ENCODE results near the gene TBX5. TPM values are rescaled to one million over a fixed set of nuclear protein-coding genes. Genes with fewer than 3 reads are reported as not detected.

TBX5 gene
- total and polyA plus RNA-seq, 2 donors from 2014 or later = not detected

GRCh38 chr12:114396153-114396868, 9.6 kb downstream of the TBX5 start:
- Histone ChIP-seq H3K27me3 (ENCODE audit: control insufficient read depth, insufficient read depth, low read length) (peaks cover 85% of the 10 kb centered on the region), H3K27ac (ENCODE audit: low read depth in 2 of 2, low read length in 2 of 2) (no peak overlapping the region), H3K36me3 (ENCODE audit: control insufficient read depth in 2 of 3, insufficient read depth in 3 of 3, low read length in 3 of 3) (no peaks in the 10 kb centered on the region), H3K9me3 (ENCODE audit: control insufficient read depth in 2 of 3, insufficient read depth in 1 of 3, low read length in 3 of 3) (no peaks in the 10 kb centered on the region), H3K4me3 (ENCODE audit: low read length in 3 of 3) (no peak overlapping the region), H3K4me1 (ENCODE audit: control insufficient read depth in 2 of 3, insufficient read depth in 2 of 3, low read depth in 1 of 3, low read length in 3 of 3) (no peaks in the 10 kb centered on the region), H3K9ac (ENCODE audit: low read length in 3 of 3) (no peak overlapping the region)
- no peak for TF ChIP-seq CTCF (IDR thresholded peaks at IDR 0.05; ENCODE audit: borderline replicate concordance, extremely low read depth, insufficient read depth)
- FAIRE-seq (no peak), DNase-seq (no peak)
- intact Hi-C loops (cut with DNase I) = no loop called here

- Histone ChIP-seq H3K4me3 (ENCODE audit: low read length in 3 of 3) (no peak overlapping the region), H3K36me3 (ENCODE audit: control insufficient read depth in 2 of 3, insufficient read depth in 3 of 3, low read length in 3 of 3) (no peaks in the 10 kb centered on the region), H3K9ac (ENCODE audit: low read length in 3 of 3) (no peak overlapping the region), H3K27ac (ENCODE audit: low read depth in 2 of 2, low read length in 2 of 2) (no peak overlapping the region), H3K9me3 (ENCODE audit: control insufficient read depth in 2 of 3, insufficient read depth in 1 of 3, low read length in 3 of 3) (no peaks in the 10 kb centered on the region), H3K27me3 (ENCODE audit: control insufficient read depth, insufficient read depth, low read length) (peaks cover 82% of the 10 kb centered on the region), H3K4me1 (ENCODE audit: control insufficient read depth in 2 of 3, insufficient read depth in 2 of 3, low read depth in 1 of 3, low read length in 3 of 3) (no peaks in the 10 kb centered on the region)
- no peak for TF ChIP-seq CTCF (IDR thresholded peaks at IDR 0.05; ENCODE audit: borderline replicate concordance, extremely low read depth, insufficient read depth)
- intact Hi-C loops (cut with DNase I) = no loop called here
- FAIRE-seq = no peak
- no peak for DNase-seq
Observed at GRCh38 chr12:114395755-114396152, 10.2 kb downstream of the TBX5 start.

- Histone ChIP-seq H3K9me3 (ENCODE audit: control insufficient read depth in 2 of 3, insufficient read depth in 1 of 3, low read length in 3 of 3) (no peaks in the 10 kb centered on the region), H3K4me1 (ENCODE audit: control insufficient read depth in 2 of 3, insufficient read depth in 2 of 3, low read depth in 1 of 3, low read length in 3 of 3) (no peaks in the 10 kb centered on the region), H3K36me3 (ENCODE audit: control insufficient read depth in 2 of 3, insufficient read depth in 3 of 3, low read length in 3 of 3) (no peaks in the 10 kb centered on the region), H3K9ac (ENCODE audit: low read length in 3 of 3) (no peak overlapping the region), H3K4me3 (ENCODE audit: low read length in 3 of 3) (no peak overlapping the region), H3K27me3 (ENCODE audit: control insufficient read depth, insufficient read depth, low read length) (peaks cover 78% of the 10 kb centered on the region), H3K27ac (ENCODE audit: low read depth in 2 of 2, low read length in 2 of 2) (no peak overlapping the region)
- intact Hi-C loops (cut with DNase I) = no loop called here
- TF ChIP-seq CTCF (IDR thresholded peaks at IDR 0.05; ENCODE audit: borderline replicate concordance, extremely low read depth, insufficient read depth) = no peak
- DNase-seq = no peak
- no peak for FAIRE-seq
Observed at GRCh38 chr12:114395233-114395632, 10.7 kb downstream of the TBX5 start.

- no peaks in the 10 kb centered on the region for H3K4me1 ChIP-seq (ENCODE audit: control insufficient read depth in 2 of 3, insufficient read depth in 2 of 3, low read depth in 1 of 3, low read length in 3 of 3)
- H3K9me3 ChIP-seq (ENCODE audit: control insufficient read depth in 2 of 3, insufficient read depth in 1 of 3, low read length in 3 of 3) = no peaks in the 10 kb centered on the region
- H3K27me3 ChIP-seq (ENCODE audit: control insufficient read depth, insufficient read depth, low read length) = peaks cover 61% of the 10 kb centered on the region
- no peaks in the 10 kb centered on the region for H3K36me3 ChIP-seq (ENCODE audit: control insufficient read depth in 2 of 3, insufficient read depth in 3 of 3, low read length in 3 of 3)
- intact Hi-C loops (cut with DNase I) = no loop called here
- no peak for FAIRE-seq
- no peak overlapping the region for H3K27ac ChIP-seq (ENCODE audit: low read depth in 2 of 2, low read length in 2 of 2)
- no peak overlapping the region for H3K9ac ChIP-seq (ENCODE audit: low read length in 3 of 3)
- H3K4me3 ChIP-seq (ENCODE audit: low read length in 3 of 3) = no peak overlapping the region
- no peak for TF ChIP-seq CTCF (IDR thresholded peaks at IDR 0.05; ENCODE audit: borderline replicate concordance, extremely low read depth, insufficient read depth)
- DNase-seq = no peak
Observed at GRCh38 chr12:114393569-114393968, 12.4 kb downstream of the TBX5 start.
